GM12872 (cell line): ENCODE data around the gene CCDC6.

ENCODE experiments used
- TF ChIP-seq, protein P1 (sequence below): IDR thresholded peaks from 3 replicates; pipeline ENCODE4 v1.5.1; 2011; ENCODE audit warnings: low read depth, mild to moderate bottlenecking, low read length, moderate library complexity; ENCODE audit not compliant: insufficient read depth

The CCDC6 gene

DNA sequence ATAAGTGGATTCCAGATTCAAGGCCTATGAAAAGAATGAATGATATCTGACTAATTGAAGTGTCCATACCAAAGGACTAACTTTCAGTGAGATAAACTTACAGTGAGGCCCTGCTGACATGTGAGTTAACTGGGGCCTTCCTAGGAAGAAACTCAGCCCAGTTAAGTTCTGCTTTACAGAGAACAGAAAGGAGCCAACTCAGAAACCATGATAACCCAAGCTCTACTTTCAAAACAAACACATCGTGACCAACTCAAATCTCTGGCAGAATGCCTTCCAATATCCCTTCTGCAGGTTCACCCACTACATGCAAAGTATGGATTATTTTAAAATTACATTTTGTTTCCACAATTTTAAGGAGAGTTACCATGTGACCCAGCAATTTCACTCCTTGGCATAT lies 77.3 kb downstream of the CCDC6 start:
- TF ChIP-seq, protein P1, sequence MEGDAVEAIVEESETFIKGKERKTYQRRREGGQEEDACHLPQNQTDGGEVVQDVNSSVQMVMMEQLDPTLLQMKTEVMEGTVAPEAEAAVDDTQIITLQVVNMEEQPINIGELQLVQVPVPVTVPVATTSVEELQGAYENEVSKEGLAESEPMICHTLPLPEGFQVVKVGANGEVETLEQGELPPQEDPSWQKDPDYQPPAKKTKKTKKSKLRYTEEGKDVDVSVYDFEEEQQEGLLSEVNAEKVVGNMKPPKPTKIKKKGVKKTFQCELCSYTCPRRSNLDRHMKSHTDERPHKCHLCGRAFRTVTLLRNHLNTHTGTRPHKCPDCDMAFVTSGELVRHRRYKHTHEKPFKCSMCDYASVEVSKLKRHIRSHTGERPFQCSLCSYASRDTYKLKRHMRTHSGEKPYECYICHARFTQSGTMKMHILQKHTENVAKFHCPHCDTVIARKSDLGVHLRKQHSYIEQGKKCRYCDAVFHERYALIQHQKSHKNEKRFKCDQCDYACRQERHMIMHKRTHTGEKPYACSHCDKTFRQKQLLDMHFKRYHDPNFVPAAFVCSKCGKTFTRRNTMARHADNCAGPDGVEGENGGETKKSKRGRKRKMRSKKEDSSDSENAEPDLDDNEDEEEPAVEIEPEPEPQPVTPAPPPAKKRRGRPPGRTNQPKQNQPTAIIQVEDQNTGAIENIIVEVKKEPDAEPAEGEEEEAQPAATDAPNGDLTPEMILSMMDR = no peak

DNA sequence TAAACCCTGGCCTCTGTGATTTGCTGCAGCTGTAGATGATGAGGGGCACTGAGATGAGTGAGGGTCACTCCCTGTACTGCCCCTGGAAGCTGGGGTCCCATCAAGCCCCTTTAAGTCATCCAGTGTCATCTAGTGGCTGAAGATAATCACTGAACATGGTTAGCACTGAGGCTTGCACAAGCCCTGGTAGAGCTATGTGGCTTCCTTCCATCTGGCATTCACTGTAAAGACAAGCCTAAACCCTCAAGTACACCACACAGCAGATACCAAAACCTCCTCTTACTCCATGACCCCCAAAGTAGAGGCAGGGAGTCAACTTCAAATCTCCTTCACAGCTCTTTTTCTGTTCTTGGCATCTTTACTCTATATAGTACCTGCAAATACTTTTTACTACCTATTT lies 80.4 kb downstream of the CCDC6 start:
- TF ChIP-seq, protein P1 = no peak

DNA sequence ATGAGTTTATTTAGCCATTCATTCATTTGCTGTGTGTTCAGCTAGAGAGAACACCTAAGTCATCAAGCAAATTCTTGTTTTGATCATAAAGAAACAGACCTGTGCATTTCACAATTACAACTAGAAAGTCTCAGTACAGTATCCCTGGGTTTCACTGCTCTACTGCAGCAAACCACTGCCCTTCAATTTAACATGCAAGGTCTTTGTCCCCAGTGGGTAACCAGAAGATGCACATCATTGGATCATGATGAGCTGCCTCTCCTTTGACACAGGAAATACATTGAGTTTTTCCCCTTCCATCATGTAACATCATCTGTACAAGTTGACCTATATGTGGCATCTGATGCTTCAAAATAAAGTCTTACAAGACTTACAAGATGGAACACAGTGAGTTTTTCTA lies 82.6 kb downstream of the CCDC6 start:
- TF ChIP-seq, protein P1 = no peak

DNA sequence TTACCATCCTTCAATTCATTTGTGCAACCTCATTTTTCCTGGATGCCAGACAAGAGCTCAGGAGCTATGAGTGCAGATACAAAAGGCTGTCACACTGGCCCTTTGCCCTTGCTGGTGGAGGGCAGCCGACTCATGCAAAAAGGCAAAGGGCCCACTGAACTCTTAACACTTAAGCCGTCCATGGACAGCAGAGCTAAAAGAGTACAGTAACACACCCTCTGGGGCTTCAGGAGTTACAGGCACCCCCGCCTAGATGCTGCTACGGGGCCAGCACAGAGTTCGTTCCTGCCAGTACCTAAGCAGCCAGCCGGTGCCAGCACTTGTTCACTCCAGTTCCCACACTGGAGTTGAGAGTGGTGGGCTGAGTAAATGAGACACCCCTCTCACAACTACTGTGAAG lies 83.2 kb downstream of the CCDC6 start:
- TF ChIP-seq, protein P1 = no peak

DNA sequence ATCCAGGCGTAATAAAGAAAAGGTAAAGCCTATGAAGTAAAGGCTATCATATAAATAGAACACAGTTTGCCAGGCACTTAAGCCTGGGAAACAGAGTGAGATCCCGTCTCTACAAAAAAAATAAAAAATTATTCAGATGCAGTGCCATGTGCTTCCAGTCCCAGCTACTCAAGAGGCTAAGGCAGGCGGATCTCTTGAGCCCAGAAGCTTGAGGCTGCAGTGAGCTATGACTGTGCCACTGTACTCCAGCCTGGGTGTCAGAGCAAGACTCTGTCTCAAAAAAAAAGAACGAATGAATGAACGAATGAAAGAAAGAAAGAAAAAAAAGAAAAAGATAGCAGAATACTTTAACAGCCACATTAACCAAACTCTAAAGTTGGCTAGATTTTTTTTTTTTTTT lies 85.9 kb downstream of the CCDC6 start:
- TF ChIP-seq, protein P1 = no peak

DNA sequence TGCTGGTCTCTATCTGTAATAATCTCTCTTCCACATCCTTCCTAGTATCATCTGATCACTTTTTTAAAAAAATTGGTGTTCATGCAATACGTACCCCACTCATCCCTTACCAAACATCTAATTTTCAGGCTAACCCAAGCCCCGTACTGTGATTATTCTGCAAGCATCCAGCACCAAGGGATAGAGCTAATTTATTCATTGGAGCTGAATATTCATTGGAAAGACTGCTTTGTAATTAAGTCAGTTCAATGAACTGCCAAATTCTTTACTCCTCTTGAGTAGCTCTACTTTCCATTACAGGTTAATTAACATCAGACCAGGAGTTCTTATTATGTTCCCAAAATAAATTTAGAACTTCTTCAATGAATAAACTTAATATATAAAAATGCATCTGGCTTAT lies 86.7 kb downstream of the CCDC6 start:
- TF ChIP-seq, protein P1 = no peak

DNA sequence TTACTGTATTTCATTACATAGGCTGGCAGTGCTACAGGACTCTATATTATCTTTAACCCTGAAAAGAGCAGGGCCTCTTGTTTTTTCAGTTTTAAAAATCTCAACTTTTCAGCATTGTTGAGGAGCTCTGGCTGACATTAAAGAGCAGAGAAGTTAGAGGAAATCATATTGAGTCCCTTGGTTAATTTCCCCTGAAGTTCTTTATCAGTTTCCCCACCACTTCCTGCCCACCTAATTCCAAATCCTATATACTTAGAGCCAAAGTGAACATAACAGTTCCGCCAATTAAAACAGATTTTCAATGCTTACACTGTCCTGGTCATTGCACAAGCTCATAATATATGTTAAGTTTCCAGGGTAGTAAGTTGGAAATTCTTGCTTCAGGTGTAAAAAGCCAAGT lies 87.1 kb downstream of the CCDC6 start:
- TF ChIP-seq, protein P1 = no peak

DNA sequence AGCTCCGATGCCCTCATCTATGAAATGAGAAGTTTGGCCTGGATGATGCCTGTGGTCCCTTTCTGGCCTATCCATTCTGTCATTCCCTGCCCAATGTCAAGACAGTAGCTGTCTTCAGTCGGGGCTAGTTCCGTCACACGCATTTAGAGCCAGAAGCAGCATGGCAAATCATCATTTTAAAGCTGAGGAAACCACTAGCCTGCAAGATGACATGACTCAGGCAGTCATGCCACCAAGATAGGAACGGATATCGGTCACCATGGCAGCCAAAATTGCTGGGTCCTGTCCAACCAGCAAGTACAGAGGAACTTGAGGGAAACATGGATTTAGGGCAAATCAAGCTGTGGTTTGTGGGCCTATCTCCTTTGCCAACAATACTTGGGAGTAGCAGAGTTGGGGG lies 88.6 kb downstream of the CCDC6 start:
- TF ChIP-seq, protein P1 = no peak
